PFSK-1 (cell line): ENCODE measurements around the gene EXOC6B.

Source experiments
- FOXP2 ChIP-seq: optimal IDR thresholded peaks from 2 replicates; pipeline ENCODE3; 2011; ENCODE audit warnings: borderline replicate concordance, control low read depth, inconsistent platforms; ENCODE audit not compliant: insufficient read depth; ENCODE audit errors: extremely low read length, extremely low read depth
- POLR2AphosphoS5 ChIP-seq: IDR thresholded peaks from 2 replicates; pipeline ENCODE4 v1.6.1; 2012; ENCODE audit warnings: low read depth, mild to moderate bottlenecking, control low read depth, low read length, moderate library complexity
- REST ChIP-seq, 2 experiments: IDR thresholded peaks; 2 replicates each; pipeline versions ENCODE4 v1.6.1 to v1.8.0; 2011 to 2012; ENCODE audit warnings: low read depth in 2 of 2, low read length in 2 of 2, control low read depth in 1 of 2, inconsistent platforms in 1 of 2, mild to moderate bottlenecking in 1 of 2, moderate library complexity in 1 of 2; ENCODE audit not compliant: insufficient read depth in 1 of 2
- SIN3A ChIP-seq: IDR thresholded peaks from 2 replicates; pipeline ENCODE4 v1.6.1; 2012; ENCODE audit warnings: mild to moderate bottlenecking, low read length, moderate library complexity, borderline replicate concordance; ENCODE audit not compliant: insufficient read depth
- TAF1 ChIP-seq: IDR thresholded peaks from 2 replicates; pipeline ENCODE4 v1.6.1; 2012; ENCODE audit warnings: low read length, control low read depth, borderline replicate concordance; ENCODE audit not compliant: insufficient read depth

Gene EXOC6B

DNA sequence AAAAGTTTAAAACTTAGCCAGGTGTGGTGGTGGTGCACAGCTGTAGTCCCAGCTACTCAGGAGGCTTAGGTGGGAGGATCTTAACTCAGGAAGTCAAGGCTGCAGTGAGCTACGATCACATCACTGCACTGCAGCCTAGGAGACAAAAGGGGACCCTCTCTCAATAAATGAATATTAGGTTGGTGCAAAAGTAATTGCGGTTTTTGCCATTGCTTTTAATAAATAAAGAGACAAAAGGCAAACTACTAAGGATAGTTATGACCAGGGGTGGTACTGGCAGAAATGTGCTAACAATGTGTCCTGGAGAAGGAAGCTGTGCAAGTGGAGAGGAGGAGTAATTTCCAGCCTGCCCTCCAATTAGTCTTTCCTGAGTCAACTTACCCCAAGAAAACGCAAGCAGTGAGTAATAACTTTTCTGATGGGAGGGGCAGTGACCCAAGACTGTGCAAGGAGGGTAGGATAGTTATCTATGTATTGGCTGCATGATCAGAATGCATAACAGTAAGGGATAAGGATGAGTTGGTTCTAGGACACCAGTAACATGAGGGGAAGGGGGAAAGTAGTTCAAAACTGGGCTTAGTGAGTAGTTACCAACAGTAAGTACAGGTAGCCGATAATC lies 1.5 kb downstream of the EXOC6B start:
- no peak for TF ChIP-seq SIN3A
- TF ChIP-seq REST (IDR thresholded peaks at IDR 0.05; ENCODE audit: insufficient read depth in 1 of 2, low read depth in 2 of 2, low read length in 2 of 2): no peak
- TF ChIP-seq TAF1: no peak
- TF ChIP-seq POLR2AphosphoS5: no peak

DNA sequence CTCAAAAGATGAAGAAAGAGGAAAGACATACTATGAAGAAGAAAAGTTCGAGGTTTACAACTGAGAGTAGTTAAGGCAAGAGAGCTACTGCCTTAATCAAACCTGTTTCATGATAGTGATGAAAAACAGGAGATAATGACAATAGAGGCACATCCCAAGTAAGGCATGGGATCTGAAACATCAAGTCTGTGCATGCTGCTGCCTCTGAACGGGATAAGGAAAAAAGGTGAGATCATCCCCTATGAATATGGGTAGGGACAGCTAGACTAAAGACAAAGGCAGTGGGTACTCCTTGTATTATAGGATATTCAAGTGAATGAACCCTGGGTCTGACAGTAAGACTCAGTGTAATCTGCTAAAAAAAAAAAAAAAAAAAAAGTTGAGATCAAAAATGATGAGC lies 3.0 kb downstream of the EXOC6B start:
- TF ChIP-seq SIN3A (no peak), TAF1 (no peak), FOXP2 (no peak)

- TF ChIP-seq FOXP2 (no peak), TAF1 (no peak), POLR2AphosphoS5 (no peak), SIN3A (no peak), REST (IDR thresholded peaks at IDR 0.05; ENCODE audit: insufficient read depth in 1 of 2, low read depth in 2 of 2, low read length in 2 of 2) (no peak)
These were observed 3.9 kb downstream of the EXOC6B start for GRCh38 chr2:72821983-72822382.

DNA sequence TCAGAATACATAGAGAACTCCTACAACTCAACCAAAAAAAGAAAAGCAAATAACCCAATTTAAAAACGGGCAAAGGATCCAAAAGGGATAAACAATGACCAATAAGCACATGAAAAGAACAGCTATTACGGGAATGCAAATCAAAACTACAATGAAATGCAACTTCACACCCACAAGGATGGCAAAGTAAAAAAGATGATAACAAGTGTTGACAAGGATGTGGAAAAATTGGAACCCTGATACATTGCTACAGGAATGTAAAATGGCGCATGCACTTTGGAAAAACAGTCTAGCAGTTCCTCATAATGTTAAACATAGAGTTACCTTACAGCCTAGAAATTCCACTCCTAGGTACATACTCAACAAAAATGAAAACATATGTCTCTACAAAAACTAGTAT lies 4.7 kb downstream of the EXOC6B start:
- TF ChIP-seq REST (IDR thresholded peaks at IDR 0.05; ENCODE audit: insufficient read depth in 1 of 2, low read depth in 2 of 2, low read length in 2 of 2): no peak
- TF ChIP-seq SIN3A: no peak
- no peak for TF ChIP-seq TAF1
- no peak for TF ChIP-seq POLR2AphosphoS5
- no peak for TF ChIP-seq FOXP2

- TF ChIP-seq SIN3A: no peak
- no peak for TF ChIP-seq REST (IDR thresholded peaks at IDR 0.05; ENCODE audit: insufficient read depth in 1 of 2, low read depth in 2 of 2, low read length in 2 of 2)
- no peak for TF ChIP-seq POLR2AphosphoS5
- no peak for TF ChIP-seq TAF1
- no peak for TF ChIP-seq FOXP2
These were observed 6.3 kb downstream of the EXOC6B start for GRCh38 chr2:72819501-72819900.
